Rectal smooth muscle tissue (tissue), 1 donor: Measurements from ENCODE around the gene DIS3L2.

Experiments
- H3K27ac ChIP-seq: one replicate; pipeline ENCODE4 v1.7.0; 2013; ENCODE audit warnings: low read depth, low read length, inconsistent platforms
- H3K27me3 ChIP-seq: one replicate; pipeline ENCODE4 v1.7.0; 2013; ENCODE audit warnings: low read length; ENCODE audit not compliant: control insufficient read depth, insufficient read depth
- H3K36me3 ChIP-seq: one replicate; pipeline ENCODE4 v1.7.0; 2013; ENCODE audit warnings: low read length; ENCODE audit not compliant: control insufficient read depth, insufficient read depth
- H3K4me1 ChIP-seq: one replicate; pipeline ENCODE4 v1.7.0; 2013; ENCODE audit warnings: low read length; ENCODE audit not compliant: control insufficient read depth, insufficient read depth
- H3K4me3 ChIP-seq: one replicate; pipeline ENCODE4 v1.7.0; 2013; ENCODE audit warnings: low read length
- H3K9ac ChIP-seq: one replicate; pipeline ENCODE4 v1.7.0; 2013; ENCODE audit warnings: low read length

The DIS3L2 gene

GRCh38 chr2:231977430-231977829 is 15.9 kb downstream of the DIS3L2 start:
- Histone ChIP-seq H3K4me3 (no peak overlapping the region), H3K36me3 (no peaks in the 10 kb centered on the region), H3K27me3 (no peaks in the 10 kb centered on the region), H3K27ac (no peak overlapping the region), H3K4me1 (no peaks in the 10 kb centered on the region), H3K9ac (no peak overlapping the region)

GRCh38 chr2:231984992-231985391 is 23.5 kb downstream of the DIS3L2 start:
- no peak overlapping the region for H3K9ac ChIP-seq
- no peaks in the 10 kb centered on the region for H3K4me1 ChIP-seq
- no peak overlapping the region for H3K27ac ChIP-seq
- no peak overlapping the region for H3K4me3 ChIP-seq
- no peaks in the 10 kb centered on the region for H3K27me3 ChIP-seq
- H3K36me3 ChIP-seq, result no peaks in the 10 kb centered on the region

- H3K4me1 ChIP-seq, result no peaks in the 10 kb centered on the region
- no peak overlapping the region for H3K27ac ChIP-seq
Observed at GRCh38 chr2:231985823-231986261, 24.3 kb downstream of the DIS3L2 start.

GRCh38 chr2:231987124-231987727 is 25.7 kb downstream of the DIS3L2 start:
- no peaks in the 10 kb centered on the region for H3K36me3 ChIP-seq
- no peaks in the 10 kb centered on the region for H3K27me3 ChIP-seq
- H3K27ac ChIP-seq, result no peak overlapping the region
- H3K4me1 ChIP-seq, result no peaks in the 10 kb centered on the region
- H3K9ac ChIP-seq, result no peak overlapping the region
- H3K4me3 ChIP-seq, result no peak overlapping the region

More at GRCh38 chr2:231985823-231986261, 24.3 kb downstream of the DIS3L2 start:
- H3K9ac ChIP-seq, result no peak overlapping the region
- no peaks in the 10 kb centered on the region for H3K36me3 ChIP-seq
- no peak overlapping the region for H3K4me3 ChIP-seq
- H3K27me3 ChIP-seq, result no peaks in the 10 kb centered on the region

GRCh38 chr2:231988179-231988866 is 26.8 kb downstream of the DIS3L2 start:
- H3K27me3 ChIP-seq, result no peaks in the 10 kb centered on the region
- no peak overlapping the region for H3K9ac ChIP-seq
- no peaks in the 10 kb centered on the region for H3K4me1 ChIP-seq
- no peaks in the 10 kb centered on the region for H3K36me3 ChIP-seq
- H3K4me3 ChIP-seq, result no peak overlapping the region
- no peak overlapping the region for H3K27ac ChIP-seq

- H3K4me1 ChIP-seq, result no peaks in the 10 kb centered on the region
- H3K27ac ChIP-seq, result no peak overlapping the region
- no peak overlapping the region for H3K9ac ChIP-seq
- no peak overlapping the region for H3K4me3 ChIP-seq
- H3K27me3 ChIP-seq, result no peaks in the 10 kb centered on the region
- H3K36me3 ChIP-seq, result no peaks in the 10 kb centered on the region
Observed at GRCh38 chr2:231991664-231992063, 30.2 kb downstream of the DIS3L2 start.

GRCh38 chr2:231992888-231993287 is 31.4 kb downstream of the DIS3L2 start:
- Histone ChIP-seq H3K4me1 (no peaks in the 10 kb centered on the region), H3K4me3 (no peak overlapping the region), H3K27ac (no peak overlapping the region), H3K27me3 (no peaks in the 10 kb centered on the region), H3K36me3 (no peaks in the 10 kb centered on the region), H3K9ac (no peak overlapping the region)

GRCh38 chr2:231996797-231997540 is 35.5 kb downstream of the DIS3L2 start:
- no peaks in the 10 kb centered on the region for H3K4me1 ChIP-seq
- H3K27me3 ChIP-seq, result no peaks in the 10 kb centered on the region
- H3K36me3 ChIP-seq, result no peaks in the 10 kb centered on the region
- H3K9ac ChIP-seq, result no peak overlapping the region
- H3K27ac ChIP-seq, result no peak overlapping the region
- H3K4me3 ChIP-seq, result no peak overlapping the region

GRCh38 chr2:231998046-231998445 is 36.5 kb downstream of the DIS3L2 start:
- no peak overlapping the region for H3K9ac ChIP-seq
- no peak overlapping the region for H3K4me3 ChIP-seq
- H3K27me3 ChIP-seq, result no peaks in the 10 kb centered on the region
- no peaks in the 10 kb centered on the region for H3K4me1 ChIP-seq
- no peak overlapping the region for H3K27ac ChIP-seq
- H3K36me3 ChIP-seq, result no peaks in the 10 kb centered on the region

- Histone ChIP-seq H3K4me1 (no peaks in the 10 kb centered on the region), H3K27ac (no peak overlapping the region), H3K9ac (no peak overlapping the region)
Observed at GRCh38 chr2:232000439-232000838, 38.9 kb downstream of the DIS3L2 start.

GRCh38 chr2:232001073-232001472 is 39.6 kb downstream of the DIS3L2 start:
- Histone ChIP-seq H3K36me3 (no peaks in the 10 kb centered on the region), H3K4me1 (no peaks in the 10 kb centered on the region), H3K4me3 (no peak overlapping the region), H3K27me3 (no peaks in the 10 kb centered on the region), H3K27ac (no peak overlapping the region), H3K9ac (no peak overlapping the region)

More at GRCh38 chr2:232000439-232000838, 38.9 kb downstream of the DIS3L2 start:
- Histone ChIP-seq H3K36me3 (no peaks in the 10 kb centered on the region), H3K4me3 (no peak overlapping the region), H3K27me3 (no peaks in the 10 kb centered on the region)

GRCh38 chr2:232006253-232006652 is 44.7 kb downstream of the DIS3L2 start:
- Histone ChIP-seq H3K4me3 (no peak overlapping the region), H3K4me1 (no peaks in the 10 kb centered on the region), H3K9ac (no peak overlapping the region), H3K27ac (no peak overlapping the region), H3K36me3 (no peaks in the 10 kb centered on the region), H3K27me3 (no peaks in the 10 kb centered on the region)
